C4-2B (cell line): ENCODE results near the gene OR1M1.
"Not testable (repeated sequence)": the region's sequence is repeated elsewhere in the genome, so short reads cannot be mapped to it uniquely, and the experiment has no call there.

ENCODE experiments used
- H3K27ac ChIP-seq: fragments of 450-650 bp; 2 replicates; pipeline ENCODE4 v1.5.1; 2017
- ZFX ChIP-seq: fragments of 450-650 bp; IDR thresholded peaks from 2 replicates; pipeline ENCODE4 v1.6.1; 2017
- TF ChIP-seq, protein P1 (sequence below): fragments of 450-650 bp; conservative IDR thresholded peaks from 2 replicates; pipeline ENCODE4 v1.5.1; 2017; ENCODE audit warnings: mild to moderate bottlenecking

The OR1M1 gene

DNA sequence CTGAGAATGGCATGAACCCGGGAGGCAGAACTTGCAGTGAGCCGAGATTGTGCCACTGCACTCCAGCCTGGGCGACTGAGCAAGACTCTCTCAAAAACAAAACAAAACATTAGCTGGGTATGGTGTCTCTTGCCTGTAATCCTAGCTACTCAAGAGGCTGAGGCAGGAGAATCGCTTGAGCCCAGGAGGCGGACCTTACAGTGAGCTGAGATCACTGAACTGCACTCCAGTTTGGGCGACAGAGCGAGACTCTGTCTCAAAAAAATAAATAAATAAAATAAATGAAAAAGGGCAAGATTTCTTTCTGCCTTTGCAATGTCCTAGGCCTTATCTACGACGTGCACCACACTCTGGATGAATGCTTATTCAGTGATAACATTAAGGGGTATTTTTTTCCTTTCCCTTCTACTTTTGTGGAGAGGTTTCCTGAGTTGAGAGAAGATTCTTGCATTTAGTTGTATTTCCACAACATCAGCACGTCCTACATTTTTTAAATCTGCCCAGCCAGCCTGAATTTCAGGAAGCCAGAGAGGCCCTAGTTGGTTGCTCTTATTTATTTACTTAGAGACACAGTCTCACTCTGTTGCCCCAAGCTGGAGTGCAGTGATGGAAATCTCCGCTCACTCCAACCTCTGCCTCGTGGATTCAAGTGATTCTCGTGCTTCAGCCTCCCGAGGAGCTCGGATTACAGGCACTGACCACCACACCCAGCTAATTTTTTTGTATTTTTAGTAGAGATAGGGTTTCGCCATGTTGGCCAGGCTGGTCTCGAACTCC is 26.1 kb upstream of the OR1M1 start:
- TF ChIP-seq, protein P1, sequence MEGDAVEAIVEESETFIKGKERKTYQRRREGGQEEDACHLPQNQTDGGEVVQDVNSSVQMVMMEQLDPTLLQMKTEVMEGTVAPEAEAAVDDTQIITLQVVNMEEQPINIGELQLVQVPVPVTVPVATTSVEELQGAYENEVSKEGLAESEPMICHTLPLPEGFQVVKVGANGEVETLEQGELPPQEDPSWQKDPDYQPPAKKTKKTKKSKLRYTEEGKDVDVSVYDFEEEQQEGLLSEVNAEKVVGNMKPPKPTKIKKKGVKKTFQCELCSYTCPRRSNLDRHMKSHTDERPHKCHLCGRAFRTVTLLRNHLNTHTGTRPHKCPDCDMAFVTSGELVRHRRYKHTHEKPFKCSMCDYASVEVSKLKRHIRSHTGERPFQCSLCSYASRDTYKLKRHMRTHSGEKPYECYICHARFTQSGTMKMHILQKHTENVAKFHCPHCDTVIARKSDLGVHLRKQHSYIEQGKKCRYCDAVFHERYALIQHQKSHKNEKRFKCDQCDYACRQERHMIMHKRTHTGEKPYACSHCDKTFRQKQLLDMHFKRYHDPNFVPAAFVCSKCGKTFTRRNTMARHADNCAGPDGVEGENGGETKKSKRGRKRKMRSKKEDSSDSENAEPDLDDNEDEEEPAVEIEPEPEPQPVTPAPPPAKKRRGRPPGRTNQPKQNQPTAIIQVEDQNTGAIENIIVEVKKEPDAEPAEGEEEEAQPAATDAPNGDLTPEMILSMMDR: no peak
- TF ChIP-seq ZFX: no peak
- no peak overlapping the region for H3K27ac ChIP-seq

DNA sequence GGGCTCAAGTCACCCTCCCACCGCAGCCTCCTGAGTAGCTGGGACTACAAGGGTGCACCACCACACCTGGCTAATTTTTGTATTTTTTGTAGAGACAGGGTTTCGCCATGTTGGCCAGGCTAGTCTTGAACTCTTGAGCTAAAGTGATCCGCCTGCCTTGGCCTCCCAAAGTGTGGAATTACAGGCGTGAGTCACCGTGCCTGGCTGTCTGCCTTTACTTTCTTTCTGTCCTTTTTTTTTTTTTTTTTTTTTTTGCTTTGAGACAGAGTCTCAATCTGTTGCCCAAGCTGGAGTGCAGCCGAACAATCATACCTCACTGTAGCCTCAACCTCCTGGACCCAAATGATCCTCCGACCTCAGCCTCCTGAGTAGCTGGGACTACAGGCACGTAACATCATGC is 25.0 kb upstream of the OR1M1 start:
- no peak overlapping the region for H3K27ac ChIP-seq
- TF ChIP-seq, protein P1: no peak

DNA sequence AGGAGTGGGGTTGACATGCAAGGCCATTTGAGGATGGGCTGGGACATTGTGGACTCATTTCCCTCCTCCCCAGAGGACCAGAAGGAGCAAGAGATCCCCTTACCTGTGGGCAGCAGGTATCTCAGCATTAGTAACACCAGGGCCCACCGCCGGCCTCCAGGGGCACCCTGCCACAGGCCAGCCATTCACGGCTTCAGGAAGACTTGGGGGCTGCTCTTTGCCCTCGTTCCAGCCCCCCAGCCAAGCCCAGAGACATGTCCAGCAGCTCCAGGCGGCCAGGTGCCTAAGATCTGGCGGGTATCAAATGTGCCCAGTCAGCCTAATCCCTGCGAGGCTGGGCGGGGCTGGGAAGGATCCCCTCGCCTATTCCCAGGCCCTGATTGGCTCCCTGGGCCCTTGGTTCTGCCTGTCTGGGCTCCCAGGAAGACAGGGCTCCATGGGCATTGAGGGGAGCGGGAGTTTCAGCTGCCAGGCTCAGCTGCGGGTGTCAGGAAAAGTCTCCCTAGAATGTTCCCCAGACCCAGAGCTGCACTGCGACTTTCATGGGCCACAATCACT is 21.3 kb upstream of the OR1M1 start:
- TF ChIP-seq, protein P1: no peak
- no peak for TF ChIP-seq ZFX
- no peak overlapping the region for H3K27ac ChIP-seq

DNA sequence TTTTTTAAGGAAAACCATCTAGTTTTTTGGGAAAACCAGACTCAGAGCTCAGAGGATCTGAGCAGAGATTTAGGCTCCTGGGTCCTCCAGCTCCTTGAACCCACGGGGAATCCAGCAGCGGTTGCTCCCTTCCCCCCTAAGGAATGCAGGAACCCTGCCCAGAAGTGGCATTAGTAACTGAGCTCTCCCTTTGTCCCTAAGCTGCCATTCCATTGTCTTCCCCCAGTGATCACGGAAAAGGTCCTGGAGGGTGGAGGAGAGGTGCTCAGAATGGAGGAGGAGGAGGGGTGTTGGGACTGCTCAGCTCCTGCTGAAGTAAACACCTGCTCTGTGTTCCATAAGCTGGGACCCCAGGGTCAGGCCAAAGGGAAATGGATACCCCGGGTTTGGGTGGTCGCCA is 16.8 kb upstream of the OR1M1 start:
- TF ChIP-seq, protein P1: no peak
- no peak for TF ChIP-seq ZFX
- no peak overlapping the region for H3K27ac ChIP-seq

DNA sequence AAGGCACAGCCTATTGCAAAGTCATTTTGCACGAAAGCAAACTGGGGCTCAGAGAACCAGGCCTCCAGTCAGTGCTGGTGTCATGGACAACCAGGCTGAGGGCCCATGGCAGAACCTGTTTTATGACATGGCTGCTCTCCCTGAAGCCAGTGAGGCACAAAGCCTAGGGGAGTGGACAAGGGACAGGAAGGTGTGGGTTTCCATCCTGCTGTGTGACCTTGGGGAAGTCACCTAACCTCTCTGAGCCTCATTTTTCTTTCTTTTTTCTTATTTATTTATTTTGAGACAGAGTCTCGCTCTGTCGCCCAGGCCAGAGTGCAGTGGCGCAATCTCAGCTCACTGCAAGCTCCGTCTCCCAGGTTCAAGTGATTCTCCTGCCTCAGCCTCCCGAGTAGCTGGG is 15.1 kb upstream of the OR1M1 start:
- H3K27ac ChIP-seq: not testable (repeated sequence)

DNA sequence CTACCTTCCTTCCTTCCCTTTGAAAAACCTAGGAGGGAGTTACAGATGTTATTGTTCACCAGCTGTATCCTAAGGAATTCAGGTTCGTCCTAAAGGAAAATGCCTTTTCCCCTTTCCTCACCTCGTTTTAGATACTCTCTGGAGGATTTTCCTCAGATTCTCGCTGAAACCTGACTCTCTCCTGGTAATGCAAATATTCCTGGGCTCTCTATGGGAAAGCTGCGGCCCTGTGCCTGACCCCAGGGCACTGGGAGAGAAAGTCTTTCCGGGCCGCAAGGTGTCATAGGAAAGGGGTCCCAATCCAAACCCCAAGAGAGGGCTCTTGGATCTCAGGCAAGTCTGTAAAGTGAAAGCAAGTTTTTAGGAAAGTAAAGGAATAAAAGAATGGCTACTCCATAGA is 13.1 kb upstream of the OR1M1 start:
- H3K27ac ChIP-seq: no peak overlapping the region
- TF ChIP-seq, protein P1: no peak
- no peak for TF ChIP-seq ZFX

DNA sequence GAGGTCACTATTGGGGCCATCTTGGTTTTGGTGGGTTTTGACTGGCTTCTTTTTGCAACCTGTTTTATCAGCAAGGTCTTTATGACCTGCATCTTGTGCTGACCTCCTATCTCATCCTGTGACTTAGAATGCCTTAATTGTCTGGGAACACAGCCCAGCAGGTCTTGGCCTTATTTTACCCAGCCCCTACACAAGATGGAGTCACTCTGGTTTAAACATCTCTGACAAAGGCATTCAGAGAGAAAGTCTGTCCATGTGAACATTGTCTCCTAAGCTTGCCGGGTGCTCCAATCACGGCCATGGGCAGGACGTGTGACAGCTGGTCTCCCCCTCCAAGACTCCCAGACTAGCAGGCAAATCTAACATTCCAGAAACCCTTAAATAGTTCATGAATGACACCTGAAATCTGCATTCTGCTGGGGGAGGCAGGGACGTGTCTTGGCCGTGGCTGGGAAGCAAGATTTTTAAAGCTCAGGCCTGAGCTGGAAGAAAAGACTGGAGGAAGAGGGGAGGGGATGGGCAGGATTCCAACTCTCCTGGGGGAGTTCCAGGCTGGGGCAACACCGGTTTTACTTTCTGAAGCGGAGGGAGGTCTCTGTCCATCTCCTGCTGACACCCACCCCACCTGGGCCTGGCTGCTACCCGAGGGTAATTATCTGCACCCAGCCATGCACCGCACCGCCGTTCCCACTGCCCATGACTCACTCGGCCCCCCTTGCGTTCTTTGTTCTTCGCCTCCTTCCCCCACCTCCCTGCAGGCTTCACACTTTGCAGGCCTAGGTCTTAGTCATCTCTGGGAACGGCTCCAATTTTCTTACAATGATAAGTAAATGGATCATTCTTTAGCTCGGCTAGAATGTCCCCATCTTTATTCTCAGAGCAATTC is 11.6 kb upstream of the OR1M1 start:
- H3K27ac ChIP-seq: no peak overlapping the region
- TF ChIP-seq, protein P1: no peak
- no peak for TF ChIP-seq ZFX
